Measurements from ENCODE around the gene NES.

Gene NES

DNA sequence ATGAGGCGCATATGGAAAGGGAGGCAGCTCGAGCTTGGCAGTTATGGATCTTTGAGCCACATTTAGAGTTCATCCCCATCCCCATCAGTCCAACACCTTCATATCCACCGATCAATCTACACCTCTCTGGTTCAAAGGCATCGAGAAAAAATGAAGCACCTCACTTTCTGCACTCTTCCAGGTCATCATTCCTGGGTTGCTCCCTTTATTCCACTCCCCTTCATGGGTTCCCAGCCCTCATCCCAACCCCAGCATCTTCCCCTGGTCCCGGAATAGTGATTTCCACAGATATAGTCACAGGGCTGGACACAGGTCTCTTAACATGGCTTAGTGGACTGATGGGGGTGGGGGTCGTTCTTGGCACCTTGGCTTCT lies 57.6 kb downstream of the NES start:
- DNase-seq (ENCODE audit: low spot score): no peak

DNA sequence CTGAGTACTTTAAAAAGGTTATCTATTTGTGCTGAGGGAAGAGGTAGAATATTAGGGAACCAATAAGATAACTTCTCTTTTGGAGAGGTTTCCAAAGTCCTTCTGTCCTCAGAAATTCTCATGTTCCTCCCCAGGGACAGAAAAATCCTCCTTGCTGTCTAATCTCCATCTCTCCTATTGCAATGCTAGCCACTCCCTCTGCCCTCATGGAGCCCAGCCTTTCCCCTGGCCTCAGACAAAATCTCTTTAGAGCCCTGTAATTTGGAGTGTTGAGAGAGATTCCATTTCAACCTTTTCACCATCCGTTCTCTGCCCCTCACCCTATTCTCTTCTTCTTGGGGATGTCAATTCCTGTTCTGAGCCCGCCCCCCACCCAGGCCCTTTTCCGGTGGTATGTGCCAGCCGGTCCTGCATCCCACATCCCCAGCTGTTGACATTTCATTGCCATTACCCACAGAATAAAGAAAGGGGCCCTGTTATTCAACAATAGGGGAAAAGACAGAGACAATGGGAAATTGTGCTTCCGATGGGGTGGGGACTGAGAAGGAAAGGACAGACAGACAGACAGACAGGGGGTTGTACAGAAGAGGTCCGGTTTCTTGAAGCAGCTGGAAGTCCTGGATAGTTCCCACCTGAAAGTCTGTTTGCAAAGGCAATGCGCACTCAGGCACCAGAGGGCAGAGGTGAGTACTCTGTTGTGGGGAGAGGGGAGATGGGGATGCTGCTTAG lies 58.2 kb downstream of the NES start, which contains the start of gene HAPLN2:
HAPLN2 (plus strand) TSS at position 563 of the 729 bp plus-strand sequence. CDS start 4,076 bp downstream, outside the sequence.
- DNase-seq (ENCODE audit: low spot score): peak; percentile 94

Data from pons (tissue), 1 donor.